Measurements from ENCODE around the gene HLX. TPM values are rescaled to one million over a fixed set of nuclear protein-coding genes. Genes with fewer than 3 reads are reported as not detected.

Gene HLX
- total RNA-seq, 1 donor from 2014 or later = 3.2 TPM

GRCh38 chr1:220873868-220874655 lies 5.2 kb upstream of the HLX start:
- intact Hi-C loops (cut with micrococcal nuclease) = loop anchor here (1.0 kb wide), 6 partner anchors 34 to 1581 kb away; no protein-coding TSS in a partner anchor
- DNase-seq = peak; percentile 36
- no peak overlapping the region for H3K4me3 Mint-ChIP-seq
- no peak for TF ChIP-seq CTCF (IDR thresholded peaks at IDR 0.05)
- H3K9me3 Mint-ChIP-seq = no peaks in the 10 kb centered on the region
- H3K4me1 Mint-ChIP-seq = peaks cover 30% of the 10 kb centered on the region
- CTCF ChIA-PET = interaction anchor here (0.7 to 8.3 kb wide), 12 partner anchors 11 to 1581 kb away, joined by 3 to 175 read pairs (median 7); no protein-coding TSS in a partner anchor
- POLR2A ChIA-PET = interaction anchor here (0.6 to 1.2 kb wide), 3 partner anchors 167 to 224 kb away, joined by 3 to 5 read pairs (median 5); no protein-coding TSS in a partner anchor
- peaks cover 2% of the 10 kb centered on the region for H3K27me3 Mint-ChIP-seq
- no peak overlapping the region for H3K27ac Mint-ChIP-seq
- no peaks in the 10 kb centered on the region for H3K36me3 Mint-ChIP-seq (ENCODE audit: low read depth)
- no peak for ATAC-seq (ENCODE audit: low read depth)

- ChIA-PET POLR2A (interaction anchor here (0.7 to 1.2 kb wide), 2 partner anchors 194 to 507 kb away, joined by 3 to 5 read pairs; no protein-coding TSS in a partner anchor), CTCF (interaction anchor here (0.8 to 8.3 kb wide), 17 partner anchors 10 to 1580 kb away, joined by 3 to 175 read pairs (median 5); no protein-coding TSS in a partner anchor)
- intact Hi-C loops (cut with micrococcal nuclease) = loop anchor here (5.0 kb wide), 4 partner anchors 282 to 1767 kb away; no protein-coding TSS in a partner anchor
- Mint-ChIP-seq H3K4me3 (no peak overlapping the region), H3K36me3 (ENCODE audit: low read depth) (no peaks in the 10 kb centered on the region), H3K4me1 (peaks cover 35% of the 10 kb centered on the region), H3K27me3 (no peaks in the 10 kb centered on the region), H3K9me3 (no peaks in the 10 kb centered on the region), H3K27ac (no peak overlapping the region)
- DNase-seq = no peak
- TF ChIP-seq CTCF (IDR thresholded peaks at IDR 0.05) = no peak
- no peak for ATAC-seq (ENCODE audit: low read depth)
Observed at GRCh38 chr1:220875260-220875659, 4.0 kb upstream of the HLX start.

GRCh38 chr1:220876511-220877376 lies 2.5 kb upstream of the HLX start:
- Mint-ChIP-seq H3K4me1 (peaks cover 46% of the 10 kb centered on the region), H3K9me3 (no peaks in the 10 kb centered on the region), H3K27me3 (peaks cover 2% of the 10 kb centered on the region), H3K36me3 (ENCODE audit: low read depth) (peaks cover 8% of the 10 kb centered on the region), H3K4me3 (peak overlapping the region; percentile 94), H3K27ac (peak overlapping the region; percentile 93)
- intact Hi-C loops (cut with micrococcal nuclease) = loop anchor here (5.0 kb wide), 4 partner anchors 281 to 1766 kb away; no protein-coding TSS in a partner anchor
- CTCF ChIA-PET = interaction anchor here (0.8 to 8.3 kb wide), 9 partner anchors 9 to 1579 kb away, joined by 3 to 175 read pairs (median 14); no protein-coding TSS in a partner anchor
- no peak for TF ChIP-seq CTCF (IDR thresholded peaks at IDR 0.05)
- DNase-seq (peak; percentile 37), ATAC-seq (ENCODE audit: low read depth) (no peak)
- POLR2A ChIA-PET = interaction anchor here (0.5 to 4.2 kb wide), 12 partner anchors 10 to 1856 kb away, joined by 3 to 66 read pairs (median 5); no protein-coding TSS in a partner anchor

GRCh38 chr1:220877377-220878095 lies 1.7 kb upstream of the HLX start:
- POLR2A ChIA-PET = interaction anchor here (0.5 to 4.2 kb wide), 17 partner anchors 31 to 1855 kb away, joined by 3 to 66 read pairs (median 4); partner anchors contain the start of gene DUSP10
- peaks cover 2% of the 10 kb centered on the region for H3K27me3 Mint-ChIP-seq
- no peaks in the 10 kb centered on the region for H3K9me3 Mint-ChIP-seq
- peaks cover 10% of the 10 kb centered on the region for H3K36me3 Mint-ChIP-seq (ENCODE audit: low read depth)
- TF ChIP-seq CTCF (IDR thresholded peaks at IDR 0.05) = no peak
- peaks cover 50% of the 10 kb centered on the region for H3K4me1 Mint-ChIP-seq
- CTCF ChIA-PET = interaction anchor here (1.0 to 8.3 kb wide), 5 partner anchors 222 to 864 kb away, joined by 3 to 175 read pairs (median 14); partner anchors contain the start of gene DUSP10
- H3K27ac Mint-ChIP-seq = peak overlapping the region; percentile 93
- intact Hi-C loops (cut with micrococcal nuclease) = loop anchor here (1.0 to 5.0 kb wide), 8 partner anchors 222 to 1835 kb away; partner anchors contain the start of genes AIDA, BROX and DUSP10
- H3K4me3 Mint-ChIP-seq = peak overlapping the region; percentile 94
- no peak for ATAC-seq (ENCODE audit: low read depth)
- no peak for DNase-seq
